ENCODE data around the gene TNFAIP8L3.

GRCh38 chr15:51100785-51101489, 6.2 kb upstream of the TNFAIP8L3 start:
- no peak for TF ChIP-seq CTCF (IDR thresholded peaks at IDR 0.05)
- no peak for TF ChIP-seq EZH2phosphoT487 (IDR thresholded peaks at IDR 0.05)
- no peak for TF ChIP-seq EZH2 (IDR thresholded peaks at IDR 0.05)

Measured in neural progenitor cell (in vitro differentiated cells).